Hindlimb muscle (tissue), 1 donor: ENCODE results near the gene PALD1. TPM values are rescaled to one million over a fixed set of nuclear protein-coding genes. Genes with fewer than 3 reads are reported as not detected.
A peak's percentile ranks its signal among the peaks of the same experiment; 100 is the strongest.

ENCODE experiments used
- DNase-seq: peaks from one replicate; pipeline ENCODE4 v3.0.0-alpha.2; 2013
- polyA plus RNA-seq: library from polyadenylated mRNA; unstranded; fragments of 120-200 nt; gene quantifications from one replicate; pipeline ENCODE4 v1.2.1, GENCODE V29; 2013; ENCODE audit not compliant: insufficient read length

The PALD1 gene
- polyA plus RNA-seq, 1 donor: 22.7 TPM

GRCh38 chr10:70558295-70558694, 79.7 kb downstream of the PALD1 start:
- no peak for DNase-seq

GRCh38 chr10:70558871-70559810, 80.6 kb downstream of the PALD1 start:
- DNase-seq: peak; percentile 50

GRCh38 chr10:70559861-70560260, 81.3 kb downstream of the PALD1 start:
- no peak for DNase-seq

- DNase-seq: no peak
Observed at GRCh38 chr10:70560511-70560941, 82.0 kb downstream of the PALD1 start.

- DNase-seq: no peak
Observed at GRCh38 chr10:70561070-70561469, 82.5 kb downstream of the PALD1 start.

- DNase-seq: no peak
Observed at GRCh38 chr10:70561558-70561957, 83.0 kb downstream of the PALD1 start.

GRCh38 chr10:70562036-70562755, 83.6 kb downstream of the PALD1 start:
- peak; percentile 48 for DNase-seq

- DNase-seq: no peak
Observed at GRCh38 chr10:70563230-70563629, 84.7 kb downstream of the PALD1 start.

GRCh38 chr10:70564113-70564725, 85.7 kb downstream of the PALD1 start:
- no peak for DNase-seq

GRCh38 chr10:70564901-70565351, 86.4 kb downstream of the PALD1 start:
- DNase-seq: no peak

GRCh38 chr10:70565556-70566514, 87.3 kb downstream of the PALD1 start:
- DNase-seq: no peak

- DNase-seq: no peak
Observed at GRCh38 chr10:70566515-70567290, 88.1 kb downstream of the PALD1 start.

- no peak for DNase-seq
Observed at GRCh38 chr10:70567603-70568002, 89.0 kb downstream of the PALD1 start.

- no peak for DNase-seq
Observed at GRCh38 chr10:70568113-70568512, 89.5 kb downstream of the PALD1 start.

GRCh38 chr10:70568781-70569495, 90.4 kb downstream of the PALD1 start:
- DNase-seq: no peak

GRCh38 chr10:70571236-70571635, 92.7 kb downstream of the PALD1 start:
- DNase-seq: no peak

- DNase-seq: no peak
Observed at GRCh38 chr10:70571636-70572439, 93.3 kb downstream of the PALD1 start.

- DNase-seq: no peak
Observed at GRCh38 chr10:70573599-70574506, 95.3 kb downstream of the PALD1 start.
